K562 (cell line): ENCODE measurements around the gene CDKL5. TPM values are rescaled to one million over a fixed set of nuclear protein-coding genes. Genes with fewer than 3 reads are reported as not detected.

Source experiments
- ATAC-seq: fragments of 200-7000 bp; cut with Tn5 transposase; 3 replicates; pipeline ENCODE4 v1.9.1; 2020; ENCODE audit warnings: moderate library complexity
- BruUV-seq: library from RNA; stranded (reverse); fragments of 400-500 nt; replicated peaks from 2 replicates; lab custom pipeline; 2021; lab: Mats Ljungman, UMichigan
- CTCF ChIA-PET: fragments of 300-600 bp; formaldehyde crosslinking; extraction: SDS; loops from one replicate; lab custom pipeline; 2021; ENCODE audit warnings: low intra/inter-chr PET ratio; lab: Yijun Ruan, JAX
- POLR2A ChIA-PET: fragments of 300-600, 350-650 bp; sonication (Branson Sonifier 250); formaldehyde crosslinking; extraction: SDS; loops from one replicate; lab custom pipeline; 2021; ENCODE audit warnings: antibody characterized with exemption, inconsistent platforms; lab: Yijun Ruan, JAX
- DNase-seq, 4 experiments: peaks; one replicate each; pipeline versions ENCODE4 v3.0.0 to v3.0.0-alpha.2; 2011 to 2018; ENCODE audit warnings: low spot score in 3 of 4, mixed read lengths in 3 of 4; ENCODE audit errors: extremely low read depth in 1 of 4
- FAIRE-seq: peaks from 2 replicates; lab custom pipeline; 2011; peaks lifted over from hg19 to GRCh38; lab: Jason Lieb, UNC
- H2AFZ ChIP-seq: 2 replicates; pipeline ENCODE4 v1.6.0; 2011; ENCODE audit warnings: low read depth, low read length, control low read depth, inconsistent platforms
- H3K27ac ChIP-seq: fragments of 200-600 bp; 3 replicates; pipeline ENCODE4 v1.8.0; 2011; ENCODE audit warnings: low read depth, mild to moderate bottlenecking, control low read depth, inconsistent platforms, low read length, moderate library complexity, mixed read lengths; ENCODE audit errors: extremely low read depth
- H3K27me3 ChIP-seq, 2 experiments: fragments of 300-600 bp in 1 of 2; 2 replicates in 1 of 2; 3 replicates in 1 of 2; pipeline versions ENCODE4 v1.6.0 to v1.8.0; 2011; ENCODE audit warnings: inconsistent platforms in 2 of 2, low read length in 2 of 2, mild to moderate bottlenecking in 1 of 2, mixed read lengths in 1 of 2, moderate library complexity in 1 of 2; ENCODE audit not compliant: control insufficient read depth in 2 of 2, insufficient read depth in 2 of 2
- H3K36me3 ChIP-seq: fragments of 300-600 bp; 3 replicates; pipeline ENCODE4 v1.8.0; 2011; ENCODE audit warnings: mild to moderate bottlenecking, low read length, inconsistent platforms; ENCODE audit not compliant: control insufficient read depth, insufficient read depth
- H3K4me1 ChIP-seq, 2 experiments: fragments of 200-600 bp in 1 of 2; replicated peaks in 1 of 2; 2 replicates in 1 of 2; 3 replicates in 1 of 2; pipeline versions ENCODE4 v1.5.1 to v1.8.0; 2011; ENCODE audit warnings: inconsistent platforms in 2 of 2, low read length in 2 of 2, mild to moderate bottlenecking in 1 of 2, mixed read lengths in 1 of 2, moderate library complexity in 1 of 2; ENCODE audit not compliant: control insufficient read depth in 2 of 2, insufficient read depth in 2 of 2
- H3K4me2 ChIP-seq: 2 replicates; pipeline ENCODE4 v1.6.1; 2011; ENCODE audit warnings: low read length, control low read depth, inconsistent platforms, mixed read lengths; ENCODE audit not compliant: insufficient read depth
- H3K4me3 ChIP-seq: fragments of 200-600 bp; sonication (generic), shearing (Covaris generic); 2 replicates; pipeline ENCODE4 v1.5.1; 2016; ENCODE audit warnings: control low read depth, inconsistent platforms
- H3K79me2 ChIP-seq: fragments of 200-600 bp; 3 replicates; pipeline ENCODE4 v1.8.0; 2011; ENCODE audit warnings: low read length, inconsistent platforms; ENCODE audit not compliant: control insufficient read depth, insufficient read depth
- H3K9ac ChIP-seq, 2 experiments: 2 replicates each; pipeline versions ENCODE4 v1.6.0 to v1.6.1; 2011; ENCODE audit warnings: low read depth in 2 of 2, low read length in 2 of 2, control low read depth in 1 of 2, inconsistent platforms in 1 of 2, mild to moderate bottlenecking in 1 of 2, mixed read lengths in 1 of 2; ENCODE audit not compliant: insufficient read depth in 1 of 2
- H3K9me1 ChIP-seq: one replicate; pipeline ENCODE4 v1.6.0; 2011; ENCODE audit warnings: inconsistent platforms, mild to moderate bottlenecking, low read length, moderate library complexity; ENCODE audit not compliant: control insufficient read depth, insufficient read depth
- H3K9me3 ChIP-seq: replicated peaks from 2 replicates; pipeline ENCODE4 v1.5.1; 2011; ENCODE audit warnings: low read depth, low read length, inconsistent platforms; ENCODE audit not compliant: control insufficient read depth, insufficient read depth
- H4K20me1 ChIP-seq: replicated peaks from 2 replicates; pipeline ENCODE4 v1.6.1; 2011; ENCODE audit warnings: low read length, inconsistent platforms, mixed read lengths; ENCODE audit not compliant: control insufficient read depth, insufficient read depth
- CBX5 ChIP-seq: IDR thresholded peaks from 2 replicates; pipeline ENCODE4 v1.6.1; 2014; ENCODE audit warnings: low read depth, borderline replicate concordance
- CHD2 ChIP-seq: IDR thresholded peaks from 2 replicates; pipeline ENCODE4 v1.6.1; 2011; ENCODE audit warnings: low read depth, low read length
- ELF1 ChIP-seq: fragments of 200-800 bp; sonication (Bioruptor generic); IDR thresholded peaks from 2 replicates; pipeline ENCODE4 v1.6.1; 2016; ENCODE audit warnings: missing genetic modification characterization, missing compliant biosample characterization
- EP400 ChIP-seq: fragments of 450-650 bp; IDR thresholded peaks from 2 replicates; pipeline ENCODE4 v1.6.1; 2017; ENCODE audit warnings: antibody characterized with exemption, mild to moderate bottlenecking, moderate library complexity
- NCOR1 ChIP-seq: fragments of 450-650 bp; IDR thresholded peaks from 2 replicates; pipeline ENCODE4 v1.6.1; 2016; ENCODE audit warnings: mild to moderate bottlenecking, moderate library complexity
- SNRNP70 ChIP-seq: fragments of 200-400 bp; formaldehyde crosslinking; optimal IDR thresholded peaks from 2 replicates; pipeline ENCODE3; 2017; ENCODE audit warnings: low read depth, low read length
- ZFPM2 ChIP-seq: fragments of 250-450 bp; sonication (Bioruptor Pico); IDR thresholded peaks from 2 replicates; pipeline ENCODE4 v1.5.1; 2022; ENCODE audit warnings: mild to moderate bottlenecking
- ZNF23 ChIP-seq: fragments of 250-450 bp; sonication (Bioruptor Pico); IDR thresholded peaks from 2 replicates; pipeline ENCODE4 v1.4.0; 2020; ENCODE audit warnings: mild to moderate bottlenecking
- ZNF3 ChIP-seq: fragments of 250-450 bp; sonication (Bioruptor Pico); IDR thresholded peaks from 2 replicates; pipeline ENCODE4 v1.5.0; 2021; ENCODE audit warnings: mild to moderate bottlenecking, moderate library complexity
- ZNF445 ChIP-seq: fragments of 250-450 bp; sonication (Bioruptor Pico); IDR thresholded peaks from 2 replicates; pipeline ENCODE4 v1.4.0; 2020; ENCODE audit warnings: low read depth, mild to moderate bottlenecking, moderate library complexity
- ZNF830 ChIP-seq: fragments of 250-450 bp; sonication (Bioruptor Pico); IDR thresholded peaks from 2 replicates; pipeline ENCODE4 v1.5.0; 2021; ENCODE audit warnings: mild to moderate bottlenecking
- WGBS: fragments of 100-300 bp; shearing (Covaris generic); methylation state at CpG from one replicate; pipeline ENCODE4 v1.1.6; 2016; ENCODE audit warnings: low coverage, mixed read lengths; ENCODE audit not compliant: insufficient coverage; ENCODE audit errors: missing lambda C conversion rate; 5-methylcytosine and 5-hydroxymethylcytosine counted together
- in situ Hi-C: fragments of 300-500 bp; cut with MboI; formaldehyde crosslinking; loops from 4 replicates; pipeline ENCODE4 v1.15.0; 2018; ENCODE audit warnings: inconsistent platforms, mixed read lengths
- intact Hi-C: fragments of 100-400 bp; cut with micrococcal nuclease; formaldehyde crosslinking; loops from 2 replicates; pipeline ENCODE4 v1.14.2; 2022
- polyA plus RNA-seq, 8 experiments: library from polyadenylated mRNA; depleted of rRNA in 4 of 8; stranded (reverse) in 5 of 8; unstranded in 3 of 8; fragments of >200 nt; fragmentation: Nextera tagmentation in 2 of 8; fragmentation: Illumina TruSeq in 1 of 8; extraction: Ambion mirVana in 2 of 8; extraction: Trizol in 1 of 8; gene quantifications; 2 replicates each; pipeline versions ENCODE4 v1.2.1 to v1.2.3, GENCODE V29; 2011 to 2014; ENCODE audit warnings: inconsistent platforms in 1 of 8, missing spikeins in 1 of 8
- total RNA-seq, 7 experiments: library from RNA; depleted of rRNA in 6 of 7; stranded (reverse); fragments of >200 nt in 6 of 7; fragmentation: Illumina TruSeq in 2 of 7; extraction: Trizol in 2 of 7; gene quantifications; 2 replicates each; pipeline versions ENCODE4 v1.2.1 to v1.2.3, GENCODE V29; 2011 to 2021; ENCODE audit warnings: low replicate concordance in 1 of 7
- TF ChIP-seq, protein P1 (sequence below): IDR thresholded peaks from 3 replicates; pipeline ENCODE4 v1.6.1; 2011; ENCODE audit warnings: borderline replicate concordance, mild to moderate bottlenecking; ENCODE audit not compliant: insufficient read length, insufficient read depth
- TF ChIP-seq, protein P2 (sequence below): sonication (generic); formaldehyde crosslinking; IDR thresholded peaks from 2 replicates; pipeline ENCODE4 v1.8.0; 2022; ENCODE audit warnings: mild to moderate bottlenecking, missing genetic modification reagents

Gene CDKL5
- total and polyA plus RNA-seq, 9 of the 15 experiments (the other 6 are each of a cell fraction or from before 2014, with no cell fraction given) = under 0.01 to 0.21 (median 0.04) TPM

DNA sequence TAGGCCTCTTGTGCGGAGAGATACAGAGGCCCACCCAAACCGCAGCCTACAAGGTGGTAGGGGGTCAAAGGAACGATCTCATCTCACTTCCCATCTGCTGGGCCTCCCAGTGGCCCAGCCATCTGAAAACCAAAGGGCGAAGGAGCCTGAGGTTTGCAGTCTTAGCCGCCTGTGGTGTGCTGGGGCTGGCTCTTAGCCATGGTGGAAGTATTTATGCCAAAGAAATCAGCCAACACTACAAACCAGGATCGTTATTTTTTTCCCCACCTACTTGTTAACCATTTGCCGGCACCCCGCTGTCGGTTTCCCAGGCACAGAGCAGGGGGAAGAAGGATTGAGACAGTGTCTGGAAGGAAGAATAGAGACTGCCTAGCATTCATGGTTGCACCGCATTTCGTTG lies 30.9 kb upstream of the CDKL5 start:
- H3K9me3 ChIP-seq = no peaks in the 10 kb centered on the region
- no peak overlapping the region for H3K9ac ChIP-seq
- POLR2A ChIA-PET = no interaction called here
- no peak overlapping the region for H3K27ac ChIP-seq
- no peak overlapping the region for H2AFZ ChIP-seq
- no peak overlapping the region for H3K4me3 ChIP-seq
- no peaks in the 10 kb centered on the region for H3K9me1 ChIP-seq
- in situ Hi-C loops = loop anchor here (5.0 to 25.0 kb wide), 3 partner anchors 432 to 938 kb away; no protein-coding TSS in a partner anchor
- FAIRE-seq = no peak
- WGBS = 6% methylated on average over 10 of the region's 11 CpGs
- no peak overlapping the region for H3K4me2 ChIP-seq
- DNase-seq = no peak
- TF ChIP-seq EP400 = no peak
- TF ChIP-seq ZNF23 (CRISPR knock-in tag) = no peak
- TF ChIP-seq ELF1 (tag) = no peak
- TF ChIP-seq SNRNP70 = no peak
- TF ChIP-seq, all 486 proteins: peak for 0
- intact Hi-C loops = loop anchor here (10.0 kb wide), 2 partner anchors 510 to 620 kb away; no protein-coding TSS in a partner anchor
- Histone ChIP-seq H3K4me1 (no peaks in the 10 kb centered on the region), H3K79me2 (no peaks in the 10 kb centered on the region), H3K27me3 (peaks cover 6 to 22% of the 10 kb centered on the region in 2 experiments; a peak in 3 of 5 replicates), H3K36me3 (no peaks in the 10 kb centered on the region), H4K20me1 (no peaks in the 10 kb centered on the region)
- CTCF ChIA-PET = interaction anchor here (1.3 kb wide), 1 partner anchor 492 kb away, joined by 3 read pairs; no protein-coding TSS in a partner anchor
- BruUV-seq = no TSS peak
- ATAC-seq = no peak

DNA sequence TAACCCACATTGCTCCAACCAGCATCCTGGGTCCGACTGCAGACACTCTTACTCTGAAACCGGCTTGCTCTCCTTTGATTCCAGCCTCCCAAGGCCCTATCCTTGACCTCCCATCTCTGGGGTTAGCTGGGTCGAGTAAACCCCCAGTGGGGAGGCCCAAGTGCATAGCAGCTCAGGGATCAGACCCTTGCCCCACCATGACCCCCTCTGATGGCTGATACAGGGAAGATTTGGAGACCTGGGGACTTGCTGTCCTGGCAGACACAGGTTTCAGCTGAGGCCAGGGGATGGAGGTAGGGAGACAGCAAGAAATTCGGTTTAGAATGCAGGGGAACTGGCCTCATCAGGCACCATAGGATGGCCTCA lies 23.6 kb upstream of the CDKL5 start:
- no peaks in the 10 kb centered on the region for H3K79me2 ChIP-seq
- no peak overlapping the region for H2AFZ ChIP-seq
- no peaks in the 10 kb centered on the region for H3K4me1 ChIP-seq
- in situ Hi-C loops (no loop called here), intact Hi-C loops (no loop called here)
- BruUV-seq = no TSS peak
- H3K36me3 ChIP-seq = no peaks in the 10 kb centered on the region
- H3K27me3 ChIP-seq = peaks cover 4 to 31% of the 10 kb centered on the region in 2 experiments; a peak in 3 of 5 replicates
- no peaks in the 10 kb centered on the region for H3K9me3 ChIP-seq
- no peak overlapping the region for H3K4me2 ChIP-seq
- no peak for FAIRE-seq
- WGBS = 3% methylated on average over 4 of the region's 4 CpGs
- no peak overlapping the region for H3K27ac ChIP-seq
- no peak for ATAC-seq
- H3K4me3 ChIP-seq = no peak overlapping the region
- no peaks in the 10 kb centered on the region for H4K20me1 ChIP-seq
- POLR2A ChIA-PET = interaction anchor here (0.6 to 0.7 kb wide), 2 partner anchors 69 to 535 kb away, joined by 3 read pairs; no protein-coding TSS in a partner anchor
- no peaks in the 10 kb centered on the region for H3K9me1 ChIP-seq
- no peak for DNase-seq
- H3K9ac ChIP-seq = no peak overlapping the region
- CTCF ChIA-PET = no interaction called here
- TF ChIP-seq, protein P1, sequence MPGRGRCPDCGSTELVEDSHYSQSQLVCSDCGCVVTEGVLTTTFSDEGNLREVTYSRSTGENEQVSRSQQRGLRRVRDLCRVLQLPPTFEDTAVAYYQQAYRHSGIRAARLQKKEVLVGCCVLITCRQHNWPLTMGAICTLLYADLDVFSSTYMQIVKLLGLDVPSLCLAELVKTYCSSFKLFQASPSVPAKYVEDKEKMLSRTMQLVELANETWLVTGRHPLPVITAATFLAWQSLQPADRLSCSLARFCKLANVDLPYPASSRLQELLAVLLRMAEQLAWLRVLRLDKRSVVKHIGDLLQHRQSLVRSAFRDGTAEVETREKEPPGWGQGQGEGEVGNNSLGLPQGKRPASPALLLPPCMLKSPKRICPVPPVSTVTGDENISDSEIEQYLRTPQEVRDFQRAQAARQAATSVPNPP = no peak
- TF ChIP-seq CHD2 (no peak), NCOR1 (no peak), ZNF445 (CRISPR knock-in tag) (no peak), ZNF830 (CRISPR knock-in tag) (no peak), ZNF3 (CRISPR knock-in tag) (no peak), ZFPM2 (CRISPR knock-in tag) (no peak), CBX5 (no peak)
- TF ChIP-seq, protein P2, sequence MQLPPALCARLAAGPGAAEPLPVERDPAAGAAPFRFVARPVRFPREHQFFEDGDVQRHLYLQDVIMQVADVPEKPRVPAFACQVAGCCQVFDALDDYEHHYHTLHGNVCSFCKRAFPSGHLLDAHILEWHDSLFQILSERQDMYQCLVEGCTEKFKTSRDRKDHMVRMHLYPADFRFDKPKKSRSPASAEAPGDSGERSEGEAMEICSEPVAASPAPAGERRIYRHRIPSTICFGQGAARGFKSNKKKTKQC (CRISPR knock-in tag) = no peak
